Measurements from ENCODE around the gene NUDT14.
A peak's percentile ranks its signal among the peaks of the same experiment; 100 is the strongest.

Gene NUDT14

GRCh38 chr14:105167303-105168092, 13.6 kb downstream of the NUDT14 start (continued):
- no peak for TF ChIP-seq ZNF513 (tag by site-specific recombination; IDR thresholded peaks at IDR 0.05)
- no peak for TF ChIP-seq ZNF747 (tag by site-specific recombination; IDR thresholded peaks at IDR 0.05)
- TF ChIP-seq SALL2 (tag by site-specific recombination; IDR thresholded peaks at IDR 0.05; ENCODE audit: borderline replicate concordance), result no peak
- no peak for TF ChIP-seq ZNF654 (tag by site-specific recombination; IDR thresholded peaks at IDR 0.05; ENCODE audit: low read depth)
- peak; percentile 32; the same call in 1 of the 2 replicates for TF ChIP-seq SP7 (tag by site-specific recombination; IDR thresholded peaks at IDR 0.05)
- TF ChIP-seq ZNF10 (tag by site-specific recombination; IDR thresholded peaks at IDR 0.05), result no peak
- no peak for TF ChIP-seq ZNF777 (tag by site-specific recombination; IDR thresholded peaks at IDR 0.05; ENCODE audit: borderline replicate concordance)
- peak; percentile 48; the same call in 1 of the 2 replicates for TF ChIP-seq KLF7 (tag by site-specific recombination; IDR thresholded peaks at IDR 0.05; ENCODE audit: borderline replicate concordance)
- no peak for TF ChIP-seq ZNF76 (tag by site-specific recombination; IDR thresholded peaks at IDR 0.05; ENCODE audit: borderline replicate concordance, low read depth)
- TF ChIP-seq ZNF561 (tag by site-specific recombination; IDR thresholded peaks at IDR 0.05; ENCODE audit: borderline replicate concordance), result peak; percentile 59; the same call in 1 of the 2 replicates
- TF ChIP-seq ELK4 (IDR thresholded peaks at IDR 0.05; ENCODE audit: borderline replicate concordance, low read depth, low read length), result no peak
- TF ChIP-seq ZFHX2 (tag by site-specific recombination; conservative IDR thresholded peaks at IDR 0.05), result peak; percentile 80
- no peak for TF ChIP-seq ZBTB6 (tag by site-specific recombination; IDR thresholded peaks at IDR 0.05)
- TF ChIP-seq OVOL3 (tag by site-specific recombination; IDR thresholded peaks at IDR 0.05), result no peak
- no peak for TF ChIP-seq FEZF1 (tag by site-specific recombination; IDR thresholded peaks at IDR 0.05)
- no peak for TF ChIP-seq ZNF280C (tag by site-specific recombination; IDR thresholded peaks at IDR 0.05)
- no peak for TF ChIP-seq ZNF660 (tag by site-specific recombination; IDR thresholded peaks at IDR 0.05)
- no peak for TF ChIP-seq ZNF623 (tag by site-specific recombination; IDR thresholded peaks at IDR 0.05)
- 0 out of 2 replicates have a peak, but pooled peaks have one; percentile 46 for TF ChIP-seq CTCF (tag by site-specific recombination; IDR thresholded peaks at IDR 0.05)
- TF ChIP-seq KLF8 (tag by site-specific recombination; IDR thresholded peaks at IDR 0.05), result peak; percentile 80; the same call in 1 of the 2 replicates
- TF ChIP-seq ZNF600 (tag by site-specific recombination; IDR thresholded peaks at IDR 0.05), result 0 out of 2 replicates have a peak, but pooled peaks have one; percentile 23
- TF ChIP-seq ZNF24 (tag by site-specific recombination; IDR thresholded peaks at IDR 0.05), result no peak
- no peak for TF ChIP-seq ZNF501 (tag by site-specific recombination; IDR thresholded peaks at IDR 0.05)
- no peak for TF ChIP-seq ZNF211 (tag by site-specific recombination; IDR thresholded peaks at IDR 0.05; ENCODE audit: low read depth)
- peak; percentile 58 for TF ChIP-seq GLIS1 (tag by site-specific recombination; IDR thresholded peaks at IDR 0.05)
- peak; percentile 91 for TF ChIP-seq KLF1 (tag by site-specific recombination; IDR thresholded peaks at IDR 0.05)
- TF ChIP-seq ZNF624 (tag by site-specific recombination; IDR thresholded peaks at IDR 0.05), result no peak
- no peak for TF ChIP-seq ZNF626 (tag by site-specific recombination; IDR thresholded peaks at IDR 0.05)
- peak; percentile 45; the same call in 1 of the 2 replicates for TF ChIP-seq ZBTB20 (tag by site-specific recombination; IDR thresholded peaks at IDR 0.05)
- no peak for TF ChIP-seq ZNF146 (tag by site-specific recombination; IDR thresholded peaks at IDR 0.05)
- TF ChIP-seq ZNF704 (tag by site-specific recombination; IDR thresholded peaks at IDR 0.05), result no peak

Data from HEK293 (cell line).